AG10803 (cell line): ENCODE results near the gene PCID2.
"Not testable (repeated sequence)": the region's sequence is repeated elsewhere in the genome, so short reads cannot be mapped to it uniquely, and the experiment has no call there.

Experiments used
- DNase-seq: peaks from one replicate; pipeline ENCODE4 v3.0.0; 2010; ENCODE audit warnings: low read depth
- H3K4me3 ChIP-seq: 2 replicates; pipeline ENCODE4 v1.5.1; 2011; ENCODE audit warnings: mild to moderate bottlenecking, low read length, control low read depth
- TF ChIP-seq, protein P1 (sequence below): conservative IDR thresholded peaks from 2 replicates; pipeline ENCODE4 v1.5.1; 2011; ENCODE audit warnings: mild to moderate bottlenecking, low read length, control low read depth, inconsistent platforms

Gene PCID2

DNA sequence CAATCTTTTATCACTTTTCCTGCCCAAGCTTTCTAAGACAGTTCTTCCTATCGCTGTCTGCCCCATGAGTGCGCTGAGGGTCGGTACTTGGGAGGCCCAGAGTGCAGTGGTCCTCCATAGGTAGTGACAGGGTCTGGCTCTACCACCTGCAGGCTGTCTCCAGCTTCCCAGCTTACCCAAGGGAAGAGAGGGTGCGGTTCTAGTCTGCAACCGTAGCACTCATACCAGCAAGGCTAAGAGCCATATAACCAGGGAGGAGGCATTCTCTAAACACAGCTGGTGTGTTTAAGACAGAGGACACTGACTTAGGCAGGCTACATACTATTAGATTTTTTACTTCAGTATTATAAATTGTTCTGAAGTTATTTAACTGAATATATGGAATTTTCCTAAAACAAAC is 41.8 kb downstream of the PCID2 start:
- DNase-seq: no peak
- no peak overlapping the region for H3K4me3 ChIP-seq
- TF ChIP-seq, protein P1, sequence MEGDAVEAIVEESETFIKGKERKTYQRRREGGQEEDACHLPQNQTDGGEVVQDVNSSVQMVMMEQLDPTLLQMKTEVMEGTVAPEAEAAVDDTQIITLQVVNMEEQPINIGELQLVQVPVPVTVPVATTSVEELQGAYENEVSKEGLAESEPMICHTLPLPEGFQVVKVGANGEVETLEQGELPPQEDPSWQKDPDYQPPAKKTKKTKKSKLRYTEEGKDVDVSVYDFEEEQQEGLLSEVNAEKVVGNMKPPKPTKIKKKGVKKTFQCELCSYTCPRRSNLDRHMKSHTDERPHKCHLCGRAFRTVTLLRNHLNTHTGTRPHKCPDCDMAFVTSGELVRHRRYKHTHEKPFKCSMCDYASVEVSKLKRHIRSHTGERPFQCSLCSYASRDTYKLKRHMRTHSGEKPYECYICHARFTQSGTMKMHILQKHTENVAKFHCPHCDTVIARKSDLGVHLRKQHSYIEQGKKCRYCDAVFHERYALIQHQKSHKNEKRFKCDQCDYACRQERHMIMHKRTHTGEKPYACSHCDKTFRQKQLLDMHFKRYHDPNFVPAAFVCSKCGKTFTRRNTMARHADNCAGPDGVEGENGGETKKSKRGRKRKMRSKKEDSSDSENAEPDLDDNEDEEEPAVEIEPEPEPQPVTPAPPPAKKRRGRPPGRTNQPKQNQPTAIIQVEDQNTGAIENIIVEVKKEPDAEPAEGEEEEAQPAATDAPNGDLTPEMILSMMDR: no peak

DNA sequence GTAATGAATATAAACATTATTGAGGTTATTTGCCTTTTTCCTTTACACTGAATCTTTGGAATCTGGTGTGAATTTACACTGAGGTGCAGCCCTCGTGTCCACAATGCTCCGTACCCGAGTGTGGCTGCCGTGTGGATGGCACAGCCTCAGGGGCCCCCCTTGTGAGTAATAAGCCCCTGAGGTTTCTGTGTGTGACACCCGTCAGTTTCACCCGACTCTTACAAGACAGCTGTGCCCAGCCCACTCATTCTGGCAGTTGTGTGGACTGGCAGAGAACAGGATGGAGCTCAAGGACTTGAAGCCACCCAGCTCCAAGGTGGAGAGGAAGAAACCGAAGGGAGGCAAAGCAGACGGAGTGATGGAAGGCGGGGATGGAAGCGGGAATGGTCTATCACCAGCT is 42.2 kb downstream of the PCID2 start:
- TF ChIP-seq, protein P1: no peak
- no peak for DNase-seq
- H3K4me3 ChIP-seq: no peak overlapping the region

DNA sequence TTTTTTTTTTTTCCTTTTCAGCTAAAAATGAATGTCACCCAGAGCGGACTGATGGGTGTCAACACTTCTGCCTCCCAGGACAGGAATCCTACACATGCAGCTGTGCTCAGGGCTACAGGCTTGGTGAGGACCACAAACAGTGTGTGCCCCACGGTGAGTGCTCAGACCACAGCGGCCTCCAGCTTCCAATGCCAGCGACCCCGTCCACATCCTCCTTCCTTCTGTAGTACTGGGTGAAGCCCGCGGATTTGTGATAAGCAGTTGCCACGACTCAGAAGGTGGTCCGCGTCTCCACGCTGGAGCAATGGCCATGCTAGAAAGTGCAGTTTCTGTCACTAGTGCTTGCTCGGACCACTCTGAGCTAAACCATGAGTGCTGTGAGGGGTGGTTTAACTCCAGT is 44.0 kb downstream of the PCID2 start:
- no peak for DNase-seq
- TF ChIP-seq, protein P1: no peak
- no peak overlapping the region for H3K4me3 ChIP-seq

DNA sequence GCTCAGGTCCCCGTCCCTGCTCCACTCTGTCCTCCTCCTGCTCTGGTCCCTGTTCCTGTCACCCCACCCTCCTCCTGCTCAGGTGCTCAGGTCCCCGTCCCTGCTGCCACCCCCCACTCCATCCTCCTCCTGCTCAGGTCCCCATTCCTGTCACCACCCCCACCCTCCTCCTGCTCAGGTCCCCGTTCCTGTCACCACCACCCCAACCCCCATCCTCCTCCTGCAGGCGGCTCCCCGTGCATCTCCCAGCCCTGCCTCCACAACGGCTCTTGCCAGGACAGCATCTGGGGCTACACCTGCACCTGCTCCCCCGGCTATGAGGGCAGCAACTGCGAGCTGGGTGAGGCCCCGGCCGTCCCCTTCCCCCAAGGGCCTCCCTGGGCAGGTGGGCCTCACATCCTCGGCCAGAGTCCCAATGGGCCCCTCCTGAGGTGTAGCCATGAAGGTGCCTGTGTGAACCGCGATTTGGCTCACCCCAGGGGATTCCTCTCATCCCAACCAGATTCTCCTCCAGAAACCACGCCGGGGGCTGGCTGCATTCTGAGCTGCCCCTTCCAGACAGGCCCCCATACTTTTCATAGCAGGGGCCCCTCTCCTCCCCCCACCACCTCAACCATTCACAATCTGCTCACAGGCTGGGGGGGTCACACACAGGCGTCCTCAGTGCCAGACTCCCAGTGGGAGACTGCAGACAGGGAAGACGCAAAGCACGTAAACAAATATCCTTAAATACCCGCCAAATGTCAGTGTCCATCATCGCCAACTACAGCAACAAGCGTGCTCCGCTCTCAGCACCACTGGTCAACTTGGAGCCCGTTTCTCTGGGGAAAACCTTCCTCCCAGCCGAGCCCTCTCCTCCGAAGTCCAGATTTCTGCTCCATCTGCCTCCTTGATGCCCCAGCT is 45.4 kb downstream of the PCID2 start:
- H3K4me3 ChIP-seq: no peak overlapping the region
- DNase-seq: no peak
- TF ChIP-seq, protein P1: no peak

DNA sequence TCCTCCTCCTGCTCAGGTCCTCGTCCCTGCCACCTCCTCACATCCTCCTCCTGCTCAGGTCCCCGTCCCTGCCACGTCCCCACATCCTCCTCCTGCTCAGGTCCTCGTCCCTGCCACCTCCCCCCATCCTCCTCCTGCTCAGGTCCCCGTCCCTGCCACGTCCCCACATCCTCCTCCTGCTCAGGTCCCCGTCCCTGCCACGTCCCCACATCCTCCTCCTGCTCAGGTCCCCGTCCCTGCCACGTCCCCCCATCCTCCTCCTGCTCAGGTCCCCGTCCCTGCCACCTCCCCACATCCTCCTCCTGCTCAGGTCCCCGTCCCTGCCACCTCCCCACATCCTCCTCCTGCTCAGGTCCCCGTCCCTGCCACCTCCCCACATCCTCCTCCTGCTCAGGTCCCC is 46.5 kb downstream of the PCID2 start:
- not testable (repeated sequence) for H3K4me3 ChIP-seq, DNase-seq

DNA sequence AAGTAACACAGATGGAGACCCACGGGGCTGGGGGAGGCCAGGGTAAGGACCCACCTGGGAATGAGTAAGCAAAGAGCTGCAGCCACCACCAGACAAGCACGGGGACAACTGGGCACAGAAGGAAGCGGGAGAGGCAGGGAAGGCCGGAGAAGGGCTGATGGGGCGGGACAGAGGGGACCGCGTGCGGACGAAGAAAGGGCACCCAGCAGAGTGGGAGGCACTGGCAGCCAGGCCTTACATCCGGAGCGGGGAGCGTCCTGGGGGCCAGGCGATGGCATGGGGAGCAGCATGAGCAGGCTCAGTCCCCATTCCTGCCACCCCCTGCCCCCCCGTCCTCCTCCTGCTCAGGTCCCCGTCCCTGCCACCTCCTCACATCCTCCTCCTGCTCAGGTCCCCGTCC is 47.0 kb downstream of the PCID2 start:
- TF ChIP-seq, protein P1: no peak
- DNase-seq: no peak
- no peak overlapping the region for H3K4me3 ChIP-seq

DNA sequence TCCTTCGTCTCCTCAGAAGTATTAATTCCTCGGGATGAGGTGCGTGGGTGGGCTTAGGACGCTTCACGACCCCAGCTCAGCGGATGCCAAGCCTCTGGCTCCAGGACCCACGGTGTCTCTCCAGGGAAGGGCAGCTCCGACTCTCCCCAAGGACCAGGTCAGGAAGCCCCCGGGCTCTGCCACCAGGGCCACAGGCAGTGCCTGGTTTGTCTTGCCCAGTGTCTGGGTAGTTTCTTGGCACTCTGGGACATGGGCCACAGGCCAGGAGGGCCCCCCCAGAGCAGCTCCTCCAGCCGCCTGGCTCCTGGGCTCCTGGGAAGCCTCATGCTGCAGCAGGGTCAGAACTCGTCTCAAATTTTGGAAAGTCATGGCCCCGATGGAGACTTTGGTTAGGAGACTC is 47.5 kb downstream of the PCID2 start:
- no peak for DNase-seq
- TF ChIP-seq, protein P1: no peak
- H3K4me3 ChIP-seq: no peak overlapping the region
